NT2/D1 (cell line): ENCODE results near the gene SLC25A6.

Experiments
- SUZ12 ChIP-seq: IDR thresholded peaks from 2 replicates; pipeline ENCODE4 v1.6.1; 2011; ENCODE audit not compliant: insufficient read length, insufficient read depth; ENCODE audit errors: extremely low read depth
- YY1 ChIP-seq: IDR thresholded peaks from 2 replicates; pipeline ENCODE4 v1.6.1; 2011; ENCODE audit not compliant: insufficient read length, insufficient read depth
- ZNF274 ChIP-seq: IDR thresholded peaks from 2 replicates; pipeline ENCODE4 v1.6.1; 2011; ENCODE audit warnings: mild to moderate bottlenecking, low read depth, low read length

DNA sequence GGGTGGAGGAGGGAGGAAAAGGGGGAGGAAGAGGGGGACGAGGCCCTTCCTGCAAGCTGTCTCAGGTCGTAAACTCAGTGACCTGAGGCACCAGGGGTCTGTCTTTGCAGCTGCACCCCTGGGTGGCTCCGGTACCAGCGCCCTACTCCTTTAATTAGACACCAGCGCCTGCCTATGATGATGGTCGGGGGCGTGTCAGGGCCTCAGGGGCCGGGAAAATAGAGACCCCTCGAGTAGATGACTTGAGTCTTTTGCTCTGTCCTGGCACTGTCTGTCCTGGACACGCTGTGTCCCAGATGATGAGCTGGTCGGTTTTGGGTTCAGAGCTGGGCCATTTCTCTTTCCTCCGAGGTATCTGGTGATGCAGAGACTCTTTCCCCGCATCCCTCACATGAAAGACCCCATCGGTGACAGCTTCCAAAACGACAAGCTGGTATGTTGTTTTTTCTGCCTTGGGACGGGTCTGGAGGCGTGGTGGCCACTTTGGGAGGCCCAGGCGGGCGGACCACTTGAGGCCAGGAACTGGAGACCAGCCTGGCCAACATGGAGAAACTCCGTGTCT is 11.2 kb downstream of the SLC25A6 start:
- no peak for TF ChIP-seq ZNF274
- no peak for TF ChIP-seq YY1
- no peak for TF ChIP-seq SUZ12
